Sigmoid colon (tissue), 7 donors: ENCODE results near the gene MGAT4C. TPM values are rescaled to one million over a fixed set of nuclear protein-coding genes. Genes with fewer than 3 reads are reported as not detected.

Experiments
- DNase-seq: peaks from one replicate; pipeline ENCODE4 v3.0.0-alpha.2; 2019
- H3K27ac ChIP-seq, 4 donors: fragments of 200-600 bp; sonication (generic); one replicate each; pipeline ENCODE4 v1.5.1; 2016 to 2019; ENCODE audit warnings: mild to moderate bottlenecking in 1 of 4
- H3K27me3 ChIP-seq, 3 donors: fragments of 200-600 bp; sonication (generic); one replicate each; pipeline ENCODE4 v1.5.1; 2019; ENCODE audit warnings: mild to moderate bottlenecking in 1 of 3
- H3K36me3 ChIP-seq, 4 donors: fragments of 200-600 bp; sonication (generic); one replicate each; pipeline ENCODE4 v1.5.1; 2016 to 2019
- H3K4me1 ChIP-seq, 4 donors: fragments of 200-600 bp; sonication (generic); one replicate each; pipeline ENCODE4 v1.5.1; 2017 to 2019
- H3K4me3 ChIP-seq, 4 donors: fragments of 200-600 bp; sonication (generic); one replicate each; pipeline ENCODE4 v1.5.1; 2017 to 2019; ENCODE audit warnings: mild to moderate bottlenecking in 2 of 4, moderate library complexity in 1 of 4
- H3K9me3 ChIP-seq, 4 donors: fragments of 200-600 bp in 3 of 4; sonication (generic) in 3 of 4; one replicate each; pipeline versions ENCODE4 v1.5.1 to v1.6.1; 2013 to 2019
- CTCF ChIP-seq, 4 experiments: fragments of 450-650 bp in 3 of 4; fragments of 200-600 bp in 1 of 4; IDR thresholded peaks; one replicate each; pipeline ENCODE4 v1.5.1; 2016 to 2019; ENCODE audit warnings: antibody characterized with exemption in 4 of 4, mild to moderate bottlenecking in 3 of 4, moderate library complexity in 2 of 4
- EP300 ChIP-seq, 4 donors: sonication (generic); formaldehyde crosslinking; IDR thresholded peaks; one replicate each; pipeline ENCODE4 v1.6.1; 2017; ENCODE audit warnings: antibody characterized with exemption in 4 of 4
- POLR2A ChIP-seq, 2 donors: fragments of 450-650 bp; IDR thresholded peaks; one replicate each; pipeline ENCODE4 v1.6.1; 2016; ENCODE audit warnings: antibody characterized with exemption in 2 of 2, mild to moderate bottlenecking in 2 of 2, moderate library complexity in 2 of 2
- POLR2AphosphoS5 ChIP-seq, 4 donors: sonication (generic); formaldehyde crosslinking; IDR thresholded peaks; one replicate each; pipeline ENCODE4 v1.6.1; 2017; ENCODE audit warnings: antibody characterized with exemption in 4 of 4
- WGBS, 2 donors: extraction: QIAGEN DNeasy Blood & Tissue Kit; methylation state at CpG; one replicate each; pipeline ENCODE4 v1.1.7; 2013; 5-methylcytosine and 5-hydroxymethylcytosine counted together
- intact Hi-C: fragments of 100-400 bp; cut with DNase I; formaldehyde crosslinking; loops from one replicate; pipeline ENCODE4 v1.15.1; 2023
- polyA plus RNA-seq, 3 donors: library from polyadenylated mRNA; stranded (reverse); fragments of 200-250 nt; gene quantifications; one replicate each; pipeline ENCODE4 v1.2.3, GENCODE V29; 2013
- total RNA-seq, 4 donors: library from RNA; depleted of rRNA; stranded (reverse); fragments of >200 nt; gene quantifications; one replicate each; pipeline ENCODE4 v1.1.0, GENCODE V29; 2016
- donor health status: healthy with polysubstance abuse.
- donor health status: Bipolar disorder and iron deficiency.
- donor health status: healthy.

Gene MGAT4C
- total and polyA plus RNA-seq, 7 donors, result 0.04 to 1.1 (median 0.55) TPM; not detected in 2

GRCh38 chr12:86286119-86286518 is 29.9 kb upstream of the MGAT4C start:
- Histone ChIP-seq H3K9me3 (no peaks in the 10 kb centered on the region), H3K27me3 (no peaks in the 10 kb centered on the region), H3K4me1 (peaks cover 0 to 5% (median 0%) of the 10 kb centered on the region in 4 donors), H3K4me3 (no peak overlapping the region), H3K27ac (no peak overlapping the region), H3K36me3 (no peaks in the 10 kb centered on the region)
- 45 to 56% methylated on average over 2 of the region's 2 CpGs for WGBS, 2 donors
- TF ChIP-seq POLR2A (IDR thresholded peaks at IDR 0.05), result no peak
- no peak for TF ChIP-seq CTCF (IDR thresholded peaks at IDR 0.05)
- TF ChIP-seq POLR2AphosphoS5 (IDR thresholded peaks at IDR 0.05), result no peak
- TF ChIP-seq EP300 (IDR thresholded peaks at IDR 0.05), result no peak
- intact Hi-C loops, result no loop called here
- no peak for DNase-seq

GRCh38 chr12:86283620-86284019 is 27.4 kb upstream of the MGAT4C start:
- no peak for TF ChIP-seq POLR2A (IDR thresholded peaks at IDR 0.05)
- no peak for TF ChIP-seq EP300 (IDR thresholded peaks at IDR 0.05)
- TF ChIP-seq POLR2AphosphoS5 (IDR thresholded peaks at IDR 0.05), result no peak
- TF ChIP-seq CTCF (IDR thresholded peaks at IDR 0.05), result no peak
- H3K9me3 ChIP-seq, result no peaks in the 10 kb centered on the region
- no peak overlapping the region for H3K27ac ChIP-seq
- no peak overlapping the region for H3K4me3 ChIP-seq
- H3K36me3 ChIP-seq, result no peaks in the 10 kb centered on the region
- peaks cover 0 to 5% (median 0%) of the 10 kb centered on the region in 4 donors for H3K4me1 ChIP-seq
- H3K27me3 ChIP-seq, result no peaks in the 10 kb centered on the region
- 64 to 66% methylated on average over 2 of the region's 2 CpGs for whole genome bisulfite sequencing, 2 donors
- no peak for DNase-seq
- intact Hi-C loops, result no loop called here

- Histone ChIP-seq H3K27me3 (no peaks in the 10 kb centered on the region), H3K4me3 (no peak overlapping the region), H3K9me3 (no peaks in the 10 kb centered on the region), H3K36me3 (no peaks in the 10 kb centered on the region), H3K4me1 (no peaks in the 10 kb centered on the region), H3K27ac (no peak overlapping the region)
- TF ChIP-seq CTCF (IDR thresholded peaks at IDR 0.05) (no peak), POLR2AphosphoS5 (IDR thresholded peaks at IDR 0.05) (no peak), POLR2A (IDR thresholded peaks at IDR 0.05) (no peak), EP300 (IDR thresholded peaks at IDR 0.05) (no peak)
- WGBS, 2 donors, result 72 to 88% methylated on average over 5 of the region's 5 CpGs
- intact Hi-C loops, result no loop called here
- no peak for DNase-seq
These were observed 19.2 kb upstream of the MGAT4C start for GRCh38 chr12:86275356-86275755.

- Histone ChIP-seq H3K4me3 (no peak overlapping the region), H3K9me3 (no peaks in the 10 kb centered on the region), H3K27me3 (no peaks in the 10 kb centered on the region), H3K4me1 (no peaks in the 10 kb centered on the region), H3K36me3 (no peaks in the 10 kb centered on the region), H3K27ac (no peak overlapping the region)
- intact Hi-C loops, result no loop called here
- TF ChIP-seq POLR2AphosphoS5 (IDR thresholded peaks at IDR 0.05), result no peak
- TF ChIP-seq EP300 (IDR thresholded peaks at IDR 0.05), result no peak
- TF ChIP-seq POLR2A (IDR thresholded peaks at IDR 0.05), result no peak
- TF ChIP-seq CTCF (IDR thresholded peaks at IDR 0.05), result no peak
- DNase-seq, result no peak
- WGBS, 2 donors, result 12 to 61% methylated on average over 5 of the region's 5 CpGs
These were observed 9.1 kb upstream of the MGAT4C start for GRCh38 chr12:86265329-86265695.
